NCI-H128 (cell line): ENCODE results near the gene NR2C2AP.
A peak's percentile ranks its signal among the peaks of the same experiment; 100 is the strongest.
"Not testable (repeated sequence)": the region's sequence is repeated elsewhere in the genome, so short reads cannot be mapped to it uniquely, and the experiment has no call there.

ENCODE experiments used
- DNase-seq: peaks from one replicate; lab custom pipeline; 2025; ENCODE audit not compliant: unreplicated experiment; lab: John Stamatoyannopoulos, UW

NR2C2AP gene

GRCh38 chr19:19203012-19203856 is at the start of gene NR2C2AP:
Gene NR2C2AP, minus strand, starts transcription at chr19:19203414. Its CDS starts 354 bp downstream, at chr19:19203060.
- peak; percentile 67 for DNase-seq

GRCh38 chr19:19250196-19250801 is 47.1 kb upstream of the NR2C2AP start:
- DNase-seq = no peak

GRCh38 chr19:19240476-19240875 is 37.3 kb upstream of the NR2C2AP start:
- DNase-seq = no peak

GRCh38 chr19:19239675-19240074 is 36.5 kb upstream of the NR2C2AP start:
- DNase-seq = no peak

- no peak for DNase-seq
These were observed 35.1 kb upstream of the NR2C2AP start for GRCh38 chr19:19238126-19238894.

- DNase-seq = no peak
These were observed 33.0 kb upstream of the NR2C2AP start for GRCh38 chr19:19236173-19236572.

- DNase-seq = no peak
These were observed 31.1 kb upstream of the NR2C2AP start for GRCh38 chr19:19234220-19234816.

GRCh38 chr19:19232261-19232721 is 29.1 kb upstream of the NR2C2AP start:
- no peak for DNase-seq

- DNase-seq = no peak
These were observed 27.8 kb upstream of the NR2C2AP start for GRCh38 chr19:19230999-19231398.

- no peak for DNase-seq
These were observed 26.5 kb upstream of the NR2C2AP start for GRCh38 chr19:19229701-19230100.

- DNase-seq = no peak
These were observed 24.0 kb upstream of the NR2C2AP start for GRCh38 chr19:19227217-19227616.

GRCh38 chr19:19226663-19227062 is 23.4 kb upstream of the NR2C2AP start:
- no peak for DNase-seq

GRCh38 chr19:19226204-19226603 is 23.0 kb upstream of the NR2C2AP start:
- no peak for DNase-seq

GRCh38 chr19:19224852-19225494 is 21.8 kb upstream of the NR2C2AP start:
- peak; percentile 17 for DNase-seq

GRCh38 chr19:19224150-19224851 is 21.1 kb upstream of the NR2C2AP start:
- DNase-seq = no peak

GRCh38 chr19:19223636-19224035 is 20.4 kb upstream of the NR2C2AP start:
- DNase-seq = no peak

GRCh38 chr19:19223060-19223459 is 19.8 kb upstream of the NR2C2AP start:
- DNase-seq = no peak

- not testable (repeated sequence) for DNase-seq
These were observed 17.8 kb upstream of the NR2C2AP start for GRCh38 chr19:19221000-19221399.

- no peak for DNase-seq
These were observed 15.7 kb upstream of the NR2C2AP start for GRCh38 chr19:19218911-19219310.

GRCh38 chr19:19217099-19217498 is 13.9 kb upstream of the NR2C2AP start:
- no peak for DNase-seq
